Measurements from ENCODE around the gene RPGR. TPM values are rescaled to one million over a fixed set of nuclear protein-coding genes. Genes with fewer than 3 reads are reported as not detected.

The RPGR gene
- total RNA-seq, 1 donor from 2014 or later, result 6.3 TPM

GRCh38 chrX:38352362-38352761 lies 25.1 kb upstream of the RPGR start, which contains the start of gene OTC:
OTC (plus strand) TSS chrX:38352604; CDS start chrX:38352697, 93 bp downstream.
- no peak within 1 kb of the TSS for H3K27ac ChIP-seq (ENCODE audit: low read depth, low read length)
- no peak within 1 kb of the TSS for H3K4me3 ChIP-seq (ENCODE audit: low read length in 3 of 3)
- H3K4me1 ChIP-seq (ENCODE audit: control insufficient read depth in 3 of 3, insufficient read depth in 3 of 3, low read length in 3 of 3), result no peaks in the 10 kb centered on the region
- no peaks in the 10 kb centered on the region for H3K27me3 ChIP-seq (ENCODE audit: control insufficient read depth in 3 of 3, insufficient read depth in 3 of 3, low read length in 3 of 3)
- H3K9ac ChIP-seq (ENCODE audit: low read depth in 1 of 3, low read length in 3 of 3), result no peak within 1 kb of the TSS
- H3K9me3 ChIP-seq (ENCODE audit: control insufficient read depth in 3 of 3, low read length in 3 of 3), result no peaks in the 10 kb centered on the region
- H3K36me3 ChIP-seq (ENCODE audit: control insufficient read depth in 3 of 3, insufficient read depth in 3 of 3, low read length in 3 of 3), result no peaks in the 10 kb centered on the region

GRCh38 chrX:38351346-38351745 lies 24.0 kb upstream of the RPGR start:
- Histone ChIP-seq H3K4me3 (ENCODE audit: low read length in 3 of 3) (no peak overlapping the region), H3K4me1 (ENCODE audit: control insufficient read depth in 3 of 3, insufficient read depth in 3 of 3, low read length in 3 of 3) (no peaks in the 10 kb centered on the region), H3K9me3 (ENCODE audit: control insufficient read depth in 3 of 3, low read length in 3 of 3) (no peaks in the 10 kb centered on the region), H3K27me3 (ENCODE audit: control insufficient read depth in 3 of 3, insufficient read depth in 3 of 3, low read length in 3 of 3) (no peaks in the 10 kb centered on the region), H3K27ac (ENCODE audit: low read depth, low read length) (no peak overlapping the region), H3K9ac (ENCODE audit: low read depth in 1 of 3, low read length in 3 of 3) (no peak overlapping the region), H3K36me3 (ENCODE audit: control insufficient read depth in 3 of 3, insufficient read depth in 3 of 3, low read length in 3 of 3) (no peaks in the 10 kb centered on the region)

- Histone ChIP-seq H3K4me3 (ENCODE audit: low read length in 3 of 3) (no peak overlapping the region), H3K27me3 (ENCODE audit: control insufficient read depth in 3 of 3, insufficient read depth in 3 of 3, low read length in 3 of 3) (no peaks in the 10 kb centered on the region), H3K9ac (ENCODE audit: low read depth in 1 of 3, low read length in 3 of 3) (no peak overlapping the region), H3K36me3 (ENCODE audit: control insufficient read depth in 3 of 3, insufficient read depth in 3 of 3, low read length in 3 of 3) (no peaks in the 10 kb centered on the region), H3K9me3 (ENCODE audit: control insufficient read depth in 3 of 3, low read length in 3 of 3) (no peaks in the 10 kb centered on the region), H3K27ac (ENCODE audit: low read depth, low read length) (no peak overlapping the region), H3K4me1 (ENCODE audit: control insufficient read depth in 3 of 3, insufficient read depth in 3 of 3, low read length in 3 of 3) (no peaks in the 10 kb centered on the region)
Measured at GRCh38 chrX:38347136-38347535, 19.8 kb upstream of the RPGR start.

- H3K9me3 ChIP-seq (ENCODE audit: control insufficient read depth in 3 of 3, low read length in 3 of 3), result no peaks in the 10 kb centered on the region
- no peak overlapping the region for H3K9ac ChIP-seq (ENCODE audit: low read depth in 1 of 3, low read length in 3 of 3)
- H3K27ac ChIP-seq (ENCODE audit: low read depth, low read length), result no peak overlapping the region
- no peaks in the 10 kb centered on the region for H3K27me3 ChIP-seq (ENCODE audit: control insufficient read depth in 3 of 3, insufficient read depth in 3 of 3, low read length in 3 of 3)
- no peaks in the 10 kb centered on the region for H3K36me3 ChIP-seq (ENCODE audit: control insufficient read depth in 3 of 3, insufficient read depth in 3 of 3, low read length in 3 of 3)
- no peaks in the 10 kb centered on the region for H3K4me1 ChIP-seq (ENCODE audit: control insufficient read depth in 3 of 3, insufficient read depth in 3 of 3, low read length in 3 of 3)
- no peak overlapping the region for H3K4me3 ChIP-seq (ENCODE audit: low read length in 3 of 3)
Measured at GRCh38 chrX:38346150-38346549, 18.8 kb upstream of the RPGR start.

GRCh38 chrX:38342853-38343778 lies 15.8 kb upstream of the RPGR start:
- Histone ChIP-seq H3K27ac (ENCODE audit: low read depth, low read length) (no peak overlapping the region), H3K36me3 (ENCODE audit: control insufficient read depth in 3 of 3, insufficient read depth in 3 of 3, low read length in 3 of 3) (no peaks in the 10 kb centered on the region), H3K4me1 (ENCODE audit: control insufficient read depth in 3 of 3, insufficient read depth in 3 of 3, low read length in 3 of 3) (no peaks in the 10 kb centered on the region), H3K9ac (ENCODE audit: low read depth in 1 of 3, low read length in 3 of 3) (no peak overlapping the region), H3K27me3 (ENCODE audit: control insufficient read depth in 3 of 3, insufficient read depth in 3 of 3, low read length in 3 of 3) (no peaks in the 10 kb centered on the region), H3K4me3 (ENCODE audit: low read length in 3 of 3) (no peak overlapping the region), H3K9me3 (ENCODE audit: control insufficient read depth in 3 of 3, low read length in 3 of 3) (no peaks in the 10 kb centered on the region)

GRCh38 chrX:38341442-38341841 lies 14.1 kb upstream of the RPGR start:
- Histone ChIP-seq H3K27ac (ENCODE audit: low read depth, low read length) (no peak overlapping the region), H3K36me3 (ENCODE audit: control insufficient read depth in 3 of 3, insufficient read depth in 3 of 3, low read length in 3 of 3) (no peaks in the 10 kb centered on the region), H3K4me1 (ENCODE audit: control insufficient read depth in 3 of 3, insufficient read depth in 3 of 3, low read length in 3 of 3) (no peaks in the 10 kb centered on the region)

GRCh38 chrX:38336538-38337240 lies 9.4 kb upstream of the RPGR start:
- Histone ChIP-seq H3K4me1 (ENCODE audit: control insufficient read depth in 3 of 3, insufficient read depth in 3 of 3, low read length in 3 of 3) (no peaks in the 10 kb centered on the region), H3K9me3 (ENCODE audit: control insufficient read depth in 3 of 3, low read length in 3 of 3) (no peaks in the 10 kb centered on the region), H3K36me3 (ENCODE audit: control insufficient read depth in 3 of 3, insufficient read depth in 3 of 3, low read length in 3 of 3) (no peaks in the 10 kb centered on the region), H3K4me3 (ENCODE audit: low read length in 3 of 3) (no peak overlapping the region), H3K9ac (ENCODE audit: low read depth in 1 of 3, low read length in 3 of 3) (no peak overlapping the region), H3K27ac (ENCODE audit: low read depth, low read length) (no peak overlapping the region), H3K27me3 (ENCODE audit: control insufficient read depth in 3 of 3, insufficient read depth in 3 of 3, low read length in 3 of 3) (peaks cover 0 to 3% (median 0%) of the 10 kb centered on the region in 3 donors)

More at GRCh38 chrX:38341442-38341841, 14.1 kb upstream of the RPGR start:
- no peaks in the 10 kb centered on the region for H3K27me3 ChIP-seq (ENCODE audit: control insufficient read depth in 3 of 3, insufficient read depth in 3 of 3, low read length in 3 of 3)
- no peak overlapping the region for H3K9ac ChIP-seq (ENCODE audit: low read depth in 1 of 3, low read length in 3 of 3)
- no peak overlapping the region for H3K4me3 ChIP-seq (ENCODE audit: low read length in 3 of 3)
- H3K9me3 ChIP-seq (ENCODE audit: control insufficient read depth in 3 of 3, low read length in 3 of 3), result no peaks in the 10 kb centered on the region

- H3K27ac ChIP-seq (ENCODE audit: low read depth, low read length), result no peak overlapping the region
- peaks cover 0 to 3% (median 0%) of the 10 kb centered on the region in 3 donors for H3K27me3 ChIP-seq (ENCODE audit: control insufficient read depth in 3 of 3, insufficient read depth in 3 of 3, low read length in 3 of 3)
- H3K4me1 ChIP-seq (ENCODE audit: control insufficient read depth in 3 of 3, insufficient read depth in 3 of 3, low read length in 3 of 3), result no peaks in the 10 kb centered on the region
- no peaks in the 10 kb centered on the region for H3K9me3 ChIP-seq (ENCODE audit: control insufficient read depth in 3 of 3, low read length in 3 of 3)
- H3K4me3 ChIP-seq (ENCODE audit: low read length in 3 of 3), result no peak overlapping the region
- H3K9ac ChIP-seq (ENCODE audit: low read depth in 1 of 3, low read length in 3 of 3), result no peak overlapping the region
- no peaks in the 10 kb centered on the region for H3K36me3 ChIP-seq (ENCODE audit: control insufficient read depth in 3 of 3, insufficient read depth in 3 of 3, low read length in 3 of 3)
Measured at GRCh38 chrX:38335382-38335781, 8.1 kb upstream of the RPGR start.

- no peaks in the 10 kb centered on the region for H3K4me1 ChIP-seq (ENCODE audit: control insufficient read depth in 3 of 3, insufficient read depth in 3 of 3, low read length in 3 of 3)
- H3K4me3 ChIP-seq (ENCODE audit: low read length in 3 of 3), result no peak overlapping the region
- peaks cover 0 to 3% (median 0%) of the 10 kb centered on the region in 3 donors for H3K27me3 ChIP-seq (ENCODE audit: control insufficient read depth in 3 of 3, insufficient read depth in 3 of 3, low read length in 3 of 3)
- H3K36me3 ChIP-seq (ENCODE audit: control insufficient read depth in 3 of 3, insufficient read depth in 3 of 3, low read length in 3 of 3), result no peaks in the 10 kb centered on the region
- no peak overlapping the region for H3K9ac ChIP-seq (ENCODE audit: low read depth in 1 of 3, low read length in 3 of 3)
- H3K27ac ChIP-seq (ENCODE audit: low read depth, low read length), result no peak overlapping the region
- no peaks in the 10 kb centered on the region for H3K9me3 ChIP-seq (ENCODE audit: control insufficient read depth in 3 of 3, low read length in 3 of 3)
Measured at GRCh38 chrX:38332505-38332904, 5.2 kb upstream of the RPGR start.

- Histone ChIP-seq H3K36me3 (ENCODE audit: control insufficient read depth in 3 of 3, insufficient read depth in 3 of 3, low read length in 3 of 3) (no peaks in the 10 kb centered on the region), H3K9ac (ENCODE audit: low read depth in 1 of 3, low read length in 3 of 3) (no peak overlapping the region), H3K4me3 (ENCODE audit: low read length in 3 of 3) (peak overlapping the region; percentile 16 to 75 (median 46)), H3K27ac (ENCODE audit: low read depth, low read length) (no peak overlapping the region), H3K27me3 (ENCODE audit: control insufficient read depth in 3 of 3, insufficient read depth in 3 of 3, low read length in 3 of 3) (no peaks in the 10 kb centered on the region), H3K9me3 (ENCODE audit: control insufficient read depth in 3 of 3, low read length in 3 of 3) (no peaks in the 10 kb centered on the region), H3K4me1 (ENCODE audit: control insufficient read depth in 3 of 3, insufficient read depth in 3 of 3, low read length in 3 of 3) (peaks cover 0 to 4% (median 2%) of the 10 kb centered on the region in 3 donors)
Measured at GRCh38 chrX:38327775-38328081, 419 bp upstream of the RPGR start.
